Transverse colon (tissue), 4 donors: ENCODE data around the gene POU6F1. TPM values are rescaled to one million over a fixed set of nuclear protein-coding genes. Genes with fewer than 3 reads are reported as not detected.

ENCODE experiments used
- DNase-seq: peaks from one replicate; pipeline ENCODE4 v3.0.0-alpha.2; 2019
- H3K27ac ChIP-seq, 4 donors: fragments of 200-600 bp; sonication (generic); 2 replicates each; pipeline ENCODE4 v1.5.1; 2016 to 2018; ENCODE audit warnings: inconsistent platforms in 4 of 4
- H3K27me3 ChIP-seq: fragments of 200-600 bp; sonication (generic); 2 replicates; pipeline ENCODE4 v1.5.1; 2017; ENCODE audit warnings: inconsistent platforms
- H3K36me3 ChIP-seq, 4 donors: fragments of 200-600 bp; sonication (generic); 2 replicates each; pipeline ENCODE4 v1.5.1; 2017 to 2019; ENCODE audit warnings: inconsistent platforms in 4 of 4
- H3K4me1 ChIP-seq, 4 donors: fragments of 200-600 bp; sonication (generic); 2 replicates each; pipeline ENCODE4 v1.5.1; 2017 to 2020; ENCODE audit warnings: inconsistent platforms in 4 of 4
- H3K4me3 ChIP-seq, 4 donors: fragments of 200-600 bp; sonication (generic); 1 replicate in 1 of 4; 2 replicates in 3 of 4; pipeline versions ENCODE4 v1.5.1 to v1.6.1; 2017 to 2019; ENCODE audit warnings: inconsistent platforms in 4 of 4
- H3K9me3 ChIP-seq, 2 donors: fragments of 200-600 bp; sonication (generic); 2 replicates each; pipeline ENCODE4 v1.5.1; 2017 to 2019; ENCODE audit warnings: inconsistent platforms in 2 of 2
- EP300 ChIP-seq: sonication (generic); formaldehyde crosslinking; IDR thresholded peaks from one replicate; pipeline ENCODE4 v1.6.1; 2017; ENCODE audit warnings: antibody characterized with exemption, low read depth
- POLR2A ChIP-seq: fragments of 450-650 bp; IDR thresholded peaks from one replicate; pipeline ENCODE4 v1.6.1; 2016; ENCODE audit warnings: antibody characterized with exemption, mild to moderate bottlenecking, moderate library complexity
- POLR2AphosphoS5 ChIP-seq, 3 donors: sonication (generic); formaldehyde crosslinking; IDR thresholded peaks; one replicate each; pipeline ENCODE4 v1.6.1; 2016; ENCODE audit warnings: antibody characterized with exemption in 3 of 3
- WGBS, 2 donors: methylation state at CpG; one replicate each; pipeline ENCODE4 v1.1.5; 2018; ENCODE audit warnings: low coverage in 1 of 2; 5-methylcytosine and 5-hydroxymethylcytosine counted together
- in situ Hi-C, 4 donors: fragments of 200-750 bp; cut with MboI; loops; one replicate each; pipeline versions ENCODE4 v1.15.0 to v1.15.1; 2017; ENCODE audit warnings: low sequenced_read_pairs in 3 of 4, low pct_ligation_motif_present in 1 of 4, low pct_unique_long_range_greater_than_20kb in 1 of 4
- intact Hi-C: fragments of 100-400 bp; cut with DNase I; formaldehyde crosslinking; loops from one replicate; pipeline ENCODE4 v1.15.1; 2023; ENCODE audit warnings: low total_unique reads
- total RNA-seq, 4 donors: library from RNA; depleted of rRNA; stranded (reverse); fragments of >200 nt; gene quantifications; one replicate each; pipeline ENCODE4 v1.1.0, GENCODE V29; 2016
- TF ChIP-seq, protein P1 (sequence below), 5 experiments: fragments of 200-600 bp in 3 of 5; fragments of 450-650 bp in 2 of 5; sonication (generic) in 3 of 5; IDR thresholded peaks; 1 replicate in 2 of 5; 2 replicates in 3 of 5; pipeline ENCODE4 v1.5.1; 2016 to 2017; ENCODE audit warnings: antibody characterized with exemption in 5 of 5, inconsistent platforms in 3 of 5, mild to moderate bottlenecking in 2 of 5, moderate library complexity in 1 of 5

The POU6F1 gene
- total RNA-seq, 4 donors from 2014 or later, result 3.7 to 6.5 (median 6.1) TPM

DNA sequence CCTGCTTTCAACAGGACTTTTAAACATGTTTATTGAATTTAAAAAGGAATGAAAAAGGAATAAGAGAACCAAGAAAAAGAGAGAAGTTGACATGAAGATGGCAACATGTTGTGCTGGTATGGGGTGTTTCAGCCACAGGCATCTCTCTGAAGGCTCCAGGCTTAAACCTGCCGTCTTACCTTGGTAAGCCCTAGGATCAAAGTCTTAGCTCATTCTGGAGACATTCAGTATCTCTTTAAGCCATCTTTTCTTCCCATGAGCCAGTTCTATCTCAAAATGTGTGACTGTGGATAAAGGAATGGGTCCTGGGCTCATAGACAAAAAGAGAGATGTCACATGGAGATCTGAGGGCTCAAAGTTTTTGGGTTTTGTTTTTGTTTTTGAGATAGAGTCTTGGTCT, 43.4 kb downstream of the POU6F1 start:
- no peaks in the 10 kb centered on the region for H3K9me3 ChIP-seq
- DNase-seq, result no peak
- in situ Hi-C loops, result no loop called here
- TF ChIP-seq, protein P1, sequence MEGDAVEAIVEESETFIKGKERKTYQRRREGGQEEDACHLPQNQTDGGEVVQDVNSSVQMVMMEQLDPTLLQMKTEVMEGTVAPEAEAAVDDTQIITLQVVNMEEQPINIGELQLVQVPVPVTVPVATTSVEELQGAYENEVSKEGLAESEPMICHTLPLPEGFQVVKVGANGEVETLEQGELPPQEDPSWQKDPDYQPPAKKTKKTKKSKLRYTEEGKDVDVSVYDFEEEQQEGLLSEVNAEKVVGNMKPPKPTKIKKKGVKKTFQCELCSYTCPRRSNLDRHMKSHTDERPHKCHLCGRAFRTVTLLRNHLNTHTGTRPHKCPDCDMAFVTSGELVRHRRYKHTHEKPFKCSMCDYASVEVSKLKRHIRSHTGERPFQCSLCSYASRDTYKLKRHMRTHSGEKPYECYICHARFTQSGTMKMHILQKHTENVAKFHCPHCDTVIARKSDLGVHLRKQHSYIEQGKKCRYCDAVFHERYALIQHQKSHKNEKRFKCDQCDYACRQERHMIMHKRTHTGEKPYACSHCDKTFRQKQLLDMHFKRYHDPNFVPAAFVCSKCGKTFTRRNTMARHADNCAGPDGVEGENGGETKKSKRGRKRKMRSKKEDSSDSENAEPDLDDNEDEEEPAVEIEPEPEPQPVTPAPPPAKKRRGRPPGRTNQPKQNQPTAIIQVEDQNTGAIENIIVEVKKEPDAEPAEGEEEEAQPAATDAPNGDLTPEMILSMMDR (IDR thresholded peaks at IDR 0.05), result no peak
- TF ChIP-seq EP300 (no peak), POLR2A (no peak), POLR2AphosphoS5 (IDR thresholded peaks at IDR 0.05) (no peak)
- no peaks in the 10 kb centered on the region for H3K27me3 ChIP-seq
- H3K27ac ChIP-seq, result no peak overlapping the region
- H3K4me1 ChIP-seq, result peaks cover 0 to 25% (median 17%) of the 10 kb centered on the region in 4 donors
- no peaks in the 10 kb centered on the region for H3K36me3 ChIP-seq
- intact Hi-C loops, result no loop called here
- 71 to 83% methylated on average over 1 of the region's 1 CpG for WGBS, 2 donors
- H3K4me3 ChIP-seq, result no peak overlapping the region

DNA sequence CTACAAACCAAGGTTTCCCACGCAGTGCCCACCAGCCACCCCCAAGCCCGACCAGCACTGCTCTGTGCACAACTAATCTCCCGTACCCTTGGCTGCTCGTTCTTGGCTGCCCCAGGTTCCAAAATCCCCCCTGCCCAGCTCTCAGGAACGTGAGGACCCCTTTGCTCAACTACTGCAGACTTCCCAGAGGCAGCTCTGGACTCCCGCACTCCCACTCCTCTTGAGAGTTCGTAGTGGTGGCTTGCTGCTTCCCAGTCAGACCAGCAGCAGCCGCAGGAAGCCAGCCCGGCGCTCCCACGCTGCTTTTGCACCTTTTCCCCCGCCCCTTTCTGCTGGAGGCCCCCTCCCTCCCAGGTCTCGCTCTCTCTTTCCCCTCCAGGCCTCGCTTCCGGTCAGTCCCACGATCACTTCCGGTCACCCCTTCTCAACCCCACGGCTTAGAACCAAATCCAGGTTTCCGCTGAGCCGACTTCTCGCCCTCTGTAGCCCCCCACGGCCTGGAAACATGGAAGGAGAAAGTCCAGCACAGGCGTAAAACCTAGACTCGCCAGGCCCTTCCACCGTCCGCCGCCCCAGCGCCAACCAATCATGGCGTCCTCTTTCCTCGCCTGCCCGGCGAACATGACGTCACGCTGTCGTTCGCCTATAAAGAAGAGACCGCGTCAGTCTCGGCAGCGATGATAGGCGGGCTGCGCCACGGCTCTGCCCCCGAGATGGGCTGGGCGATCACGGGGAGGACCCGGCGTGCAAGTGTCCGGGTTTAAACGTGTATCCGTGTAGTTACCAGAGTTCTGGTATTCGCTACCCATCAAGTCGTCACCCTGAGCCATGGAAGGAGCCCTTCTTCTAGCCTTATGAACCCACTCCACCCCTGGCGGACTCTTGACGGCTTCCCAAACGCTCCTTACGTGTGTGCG, 45.1 kb downstream of the POU6F1 start, which contains the start of gene TFCP2:
TFCP2 (minus strand) TSS at position 621 of the 917 bp plus-strand sequence. CDS start 713 bp downstream, outside the sequence.
- in situ Hi-C loops (no loop called here), intact Hi-C loops (no loop called here)
- H3K9me3 ChIP-seq, result no peaks in the 10 kb centered on the region
- 0% methylated on average over 11 to 57 of the region's 58 CpGs for WGBS, 2 donors
- no peaks in the 10 kb centered on the region for H3K27me3 ChIP-seq
- TF ChIP-seq, protein P1 (IDR thresholded peaks at IDR 0.05), result no peak
- TF ChIP-seq EP300, result no peak
- TF ChIP-seq POLR2A, result peak; percentile 78
- peak; percentile 80 to 86 (median 85) for TF ChIP-seq POLR2AphosphoS5 (IDR thresholded peaks at IDR 0.05)
- DNase-seq, result peak; percentile 97
- H3K4me3 ChIP-seq, result peak within 1 kb of the TSS; percentile 65 to 86 (median 74)
- H3K36me3 ChIP-seq, result no peaks in the 10 kb centered on the region
- H3K27ac ChIP-seq, result peak within 1 kb of the TSS; percentile 94 to 99 (median 96)
- peaks cover 0 to 26% (median 17%) of the 10 kb centered on the region in 4 donors for H3K4me1 ChIP-seq

DNA sequence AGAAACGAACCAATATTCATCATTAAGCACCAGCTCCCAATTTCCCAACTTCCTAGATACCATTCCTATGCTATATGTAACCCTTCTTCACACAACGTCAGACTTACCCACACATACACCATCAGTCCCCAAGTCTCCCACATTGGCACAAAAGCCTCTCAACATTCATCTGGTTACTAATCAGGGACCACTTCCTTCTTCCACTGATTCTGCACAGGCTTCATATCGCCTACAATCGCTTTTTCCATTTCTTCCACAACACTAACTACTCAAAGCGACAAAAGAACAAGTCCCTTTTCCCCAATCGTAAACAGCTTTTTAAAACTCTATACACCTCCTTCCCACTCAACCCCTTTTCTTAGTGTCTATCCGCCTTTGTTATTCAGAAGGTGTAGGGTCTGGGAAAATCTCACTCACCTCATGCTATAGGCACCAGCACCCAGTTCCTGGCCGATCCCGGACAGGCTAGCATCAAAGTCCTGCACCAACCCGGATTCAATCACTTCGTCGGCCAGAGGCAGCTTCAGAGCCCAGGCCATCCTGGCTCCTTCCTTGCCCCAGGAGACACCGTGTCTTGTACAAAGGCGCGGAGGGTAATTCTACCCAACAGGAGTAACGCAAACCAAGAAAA, 45.9 kb downstream of the POU6F1 start:
- H3K27me3 ChIP-seq, result no peaks in the 10 kb centered on the region
- in situ Hi-C loops (no loop called here), intact Hi-C loops (no loop called here)
- H3K36me3 ChIP-seq, result no peaks in the 10 kb centered on the region
- H3K4me3 ChIP-seq, result peak overlapping the region; percentile 65 to 86 (median 74)
- H3K9me3 ChIP-seq, result no peaks in the 10 kb centered on the region
- DNase-seq, result peak; percentile 24
- peak overlapping the region; percentile 94 to 99 (median 96) for H3K27ac ChIP-seq
- TF ChIP-seq EP300 (no peak), POLR2A (no peak), POLR2AphosphoS5 (IDR thresholded peaks at IDR 0.05) (no peak)
- TF ChIP-seq, protein P1 (IDR thresholded peaks at IDR 0.05), result no peak
- peaks cover 0 to 26% (median 17%) of the 10 kb centered on the region in 4 donors for H3K4me1 ChIP-seq
- WGBS, 2 donors, result 3% methylated on average over 12 to 16 of the region's 16 CpGs

DNA sequence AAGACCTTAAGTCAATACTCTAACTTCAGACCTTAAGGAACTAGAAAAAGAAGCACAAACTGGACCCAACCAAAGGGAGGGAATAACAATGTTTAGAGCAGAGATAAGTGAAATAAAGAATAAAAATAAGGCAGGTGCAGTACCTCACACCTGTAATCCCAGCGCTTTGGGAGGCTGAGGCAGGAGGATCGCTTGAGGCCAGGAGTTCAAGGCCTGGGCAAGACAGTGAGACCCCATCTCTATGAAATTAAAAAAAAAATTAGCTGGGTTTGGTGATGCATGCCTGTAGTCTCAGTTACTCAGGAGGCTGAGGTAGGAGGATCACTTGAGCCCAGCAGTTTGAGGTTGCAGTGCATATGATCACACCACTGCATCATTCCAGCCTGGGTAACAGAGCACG, 54.1 kb downstream of the POU6F1 start:
- Histone ChIP-seq H3K4me1 (peaks cover 0 to 4% (median 0%) of the 10 kb centered on the region in 4 donors), H3K27ac (no peak overlapping the region), H3K27me3 (no peaks in the 10 kb centered on the region), H3K9me3 (no peaks in the 10 kb centered on the region), H3K36me3 (no peaks in the 10 kb centered on the region), H3K4me3 (no peak overlapping the region)
- DNase-seq, result no peak
- in situ Hi-C loops (no loop called here), intact Hi-C loops (no loop called here)
- TF ChIP-seq POLR2A (no peak), POLR2AphosphoS5 (IDR thresholded peaks at IDR 0.05) (no peak), EP300 (no peak)
- TF ChIP-seq, protein P1 (IDR thresholded peaks at IDR 0.05), result no peak
- 75 to 83% methylated on average over 2 to 3 of the region's 3 CpGs for WGBS, 2 donors
